ENCODE data around the gene RDH5. TPM values are rescaled to one million over a fixed set of nuclear protein-coding genes. Genes with fewer than 3 reads are reported as not detected.

Gene RDH5
- total and polyA plus RNA-seq, 2 experiments from 2014 or later, result 17.6 to 27.2 TPM

- Histone ChIP-seq H3K4me1 (ENCODE audit: insufficient read depth) (peaks cover 10% of the 10 kb centered on the region; the same call in 1 of the 2 replicates), H3F3A (ENCODE audit: insufficient read depth) (peaks cover 3% of the 10 kb centered on the region; the same call in 1 of the 2 replicates), H3K4me3 (peak overlapping the region; percentile 98), H3K79me2 (ENCODE audit: insufficient read depth) (peaks cover under 1% of the 10 kb centered on the region; the same call in 1 of the 2 replicates), H3K27me3 (replicated peaks; ENCODE audit: insufficient read depth) (no peaks in the 10 kb centered on the region), H3K9ac (peak overlapping the region; percentile 83), H3K4me2 (ENCODE audit: unreplicated experiment) (peak overlapping the region; percentile 100), H3K9me3 (ENCODE audit: low read depth) (no peaks in the 10 kb centered on the region), H4K20me1 (ENCODE audit: insufficient read depth) (no peaks in the 10 kb centered on the region), H3K36me3 (ENCODE audit: low read depth) (no peaks in the 10 kb centered on the region), H3K27ac (peak overlapping the region; percentile 56; the same call in 1 of the 2 replicates), H3K9me2 (ENCODE audit: insufficient read depth) (no peaks in the 10 kb centered on the region), H2AFZ (peak overlapping the region; percentile 100)
- 0 to 2% methylated on average over 4 of the region's 4 CpGs for WGBS, 2 experiments (ENCODE audit: low coverage in 1 of 2, low lambda C conversion rate in 2 of 2, missing lambda C conversion rate in 2 of 2)
- peak; percentile 34 for DNase-seq
- TF ChIP-seq EZH2phosphoT487 (IDR thresholded peaks at IDR 0.05; ENCODE audit: insufficient read depth, low read depth) (no peak), EZH2 (IDR thresholded peaks at IDR 0.05; ENCODE audit: insufficient read depth, poor library complexity, severe bottlenecking) (no peak)
- in situ Hi-C loops (cut with MboI), result no loop called here
These were observed 17.5 kb downstream of the RDH5 start for GRCh38 chr12:55737581-55738122.

- H3K27me3 ChIP-seq (replicated peaks; ENCODE audit: insufficient read depth), result no peaks in the 10 kb centered on the region
- 1% methylated on average over 14 of the region's 14 CpGs for WGBS, 2 experiments (ENCODE audit: low coverage in 1 of 2, low lambda C conversion rate in 2 of 2, missing lambda C conversion rate in 2 of 2)
- peaks cover 11% of the 10 kb centered on the region; the same call in 1 of the 2 replicates for H3K4me1 ChIP-seq (ENCODE audit: insufficient read depth)
- H3K27ac ChIP-seq, result peak overlapping the region; percentile 56
- H3K4me3 ChIP-seq, result peak overlapping the region; percentile 98
- H3F3A ChIP-seq (ENCODE audit: insufficient read depth), result peaks cover 3% of the 10 kb centered on the region; the same call in 1 of the 2 replicates
- H3K79me2 ChIP-seq (ENCODE audit: insufficient read depth), result no peaks in the 10 kb centered on the region
- no peaks in the 10 kb centered on the region for H3K9me2 ChIP-seq (ENCODE audit: insufficient read depth)
- H3K9ac ChIP-seq, result peak overlapping the region; percentile 83
- peak; percentile 78 for DNase-seq
- TF ChIP-seq EZH2phosphoT487 (IDR thresholded peaks at IDR 0.05; ENCODE audit: insufficient read depth, low read depth) (no peak), EZH2 (IDR thresholded peaks at IDR 0.05; ENCODE audit: insufficient read depth, poor library complexity, severe bottlenecking) (no peak)
- no peaks in the 10 kb centered on the region for H4K20me1 ChIP-seq (ENCODE audit: insufficient read depth)
- H3K36me3 ChIP-seq (ENCODE audit: low read depth), result no peaks in the 10 kb centered on the region
- in situ Hi-C loops (cut with MboI), result no loop called here
- H3K4me2 ChIP-seq (ENCODE audit: unreplicated experiment), result peak overlapping the region; percentile 100
- peak overlapping the region; percentile 100 for H2AFZ ChIP-seq
- H3K9me3 ChIP-seq (ENCODE audit: low read depth), result no peaks in the 10 kb centered on the region
These were observed 18.2 kb downstream of the RDH5 start for GRCh38 chr12:55738123-55739024.

- Histone ChIP-seq H3K27me3 (replicated peaks; ENCODE audit: insufficient read depth) (no peaks in the 10 kb centered on the region), H3F3A (ENCODE audit: insufficient read depth) (peaks cover 3% of the 10 kb centered on the region; the same call in 1 of the 2 replicates), H3K36me3 (ENCODE audit: low read depth) (no peaks in the 10 kb centered on the region), H3K9me3 (ENCODE audit: low read depth) (no peaks in the 10 kb centered on the region), H3K4me1 (ENCODE audit: insufficient read depth) (peaks cover 11% of the 10 kb centered on the region; the same call in 1 of the 2 replicates), H3K4me3 (no peak overlapping the region), H4K20me1 (ENCODE audit: insufficient read depth) (no peaks in the 10 kb centered on the region), H3K9me2 (ENCODE audit: insufficient read depth) (no peaks in the 10 kb centered on the region), H3K9ac (no peak overlapping the region), H3K4me2 (ENCODE audit: unreplicated experiment) (no peak overlapping the region), H3K27ac (no peak overlapping the region), H2AFZ (no peak overlapping the region), H3K79me2 (ENCODE audit: insufficient read depth) (no peaks in the 10 kb centered on the region)
- WGBS, 2 experiments (ENCODE audit: low coverage in 1 of 2, low lambda C conversion rate in 2 of 2, missing lambda C conversion rate in 2 of 2), result 71 to 76% methylated on average over 2 of the region's 2 CpGs
- TF ChIP-seq EZH2 (IDR thresholded peaks at IDR 0.05; ENCODE audit: insufficient read depth, poor library complexity, severe bottlenecking), result no peak
- TF ChIP-seq EZH2phosphoT487 (IDR thresholded peaks at IDR 0.05; ENCODE audit: insufficient read depth, low read depth), result no peak
- no peak for DNase-seq
- in situ Hi-C loops (cut with MboI), result no loop called here
These were observed 18.8 kb downstream of the RDH5 start for GRCh38 chr12:55739025-55739378.

DNA sequence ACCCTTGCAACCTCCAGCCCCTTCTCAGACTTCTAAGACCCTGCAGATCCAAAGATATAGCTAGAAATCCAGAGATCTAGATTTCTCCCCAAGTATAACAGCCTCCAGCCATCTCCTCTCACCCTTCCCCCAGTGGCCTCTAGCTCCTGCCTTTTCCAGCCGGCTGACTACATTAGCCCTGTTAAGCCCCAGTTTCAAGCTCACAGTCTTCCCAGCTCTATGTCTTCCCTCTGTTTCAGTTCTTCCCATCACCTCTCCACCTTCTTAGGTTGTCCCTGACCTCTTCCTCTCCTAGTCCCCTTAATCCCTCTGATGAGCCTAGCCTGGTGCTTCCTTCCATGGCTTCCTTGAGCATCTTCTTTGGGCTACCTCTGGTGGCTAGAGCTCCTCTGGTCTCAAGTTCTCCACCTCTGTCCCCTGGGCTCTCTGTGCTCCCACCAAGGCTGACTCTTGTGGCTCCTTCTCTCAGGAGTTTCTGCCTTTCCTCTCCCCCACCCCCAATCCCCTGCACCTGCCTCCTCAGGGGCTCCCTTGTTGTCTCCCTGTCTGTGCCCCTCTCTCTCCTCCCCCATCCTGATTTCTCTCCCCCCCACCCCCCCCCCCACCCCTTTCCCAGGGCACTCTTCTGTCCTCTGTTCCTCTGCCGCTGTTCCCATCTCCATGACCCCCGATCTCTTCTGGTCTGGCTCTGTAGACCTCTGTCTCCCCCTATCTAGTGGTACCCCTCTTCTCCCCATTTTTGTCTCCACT lies 21.9 kb downstream of the RDH5 start:
- no peaks in the 10 kb centered on the region for H3K9me2 ChIP-seq (ENCODE audit: insufficient read depth)

More for the DNA sequence above, 21.9 kb downstream of the RDH5 start:
- no peak overlapping the region; the same call in 1 of the 2 replicates for H3K27ac ChIP-seq
- peak overlapping the region; percentile 98 for H3K4me2 ChIP-seq (ENCODE audit: unreplicated experiment)
- no peaks in the 10 kb centered on the region for H4K20me1 ChIP-seq (ENCODE audit: insufficient read depth)
- 0 out of 2 replicates have a peak, but pooled peaks cover 3% of the 10 kb centered on the region for H3K79me2 ChIP-seq (ENCODE audit: insufficient read depth)
- peak overlapping the region; percentile 75 for H3K4me3 ChIP-seq
- H3K27me3 ChIP-seq (replicated peaks; ENCODE audit: insufficient read depth), result no peaks in the 10 kb centered on the region
- in situ Hi-C loops (cut with MboI), result no loop called here
- no peak for DNase-seq
- peaks cover 15% of the 10 kb centered on the region for H3F3A ChIP-seq (ENCODE audit: insufficient read depth)
- peak overlapping the region; percentile 70 for H3K9ac ChIP-seq
- H3K36me3 ChIP-seq (ENCODE audit: low read depth), result no peaks in the 10 kb centered on the region
- TF ChIP-seq EZH2 (IDR thresholded peaks at IDR 0.05; ENCODE audit: insufficient read depth, poor library complexity, severe bottlenecking), result no peak
- TF ChIP-seq EZH2phosphoT487 (IDR thresholded peaks at IDR 0.05; ENCODE audit: insufficient read depth, low read depth), result no peak
- peaks cover 35% of the 10 kb centered on the region for H3K4me1 ChIP-seq (ENCODE audit: insufficient read depth)
- no peaks in the 10 kb centered on the region for H3K9me3 ChIP-seq (ENCODE audit: low read depth)
- H2AFZ ChIP-seq, result peak overlapping the region; percentile 99
- 22 to 27% methylated on average over 3 of the region's 3 CpGs for WGBS, 2 experiments (ENCODE audit: low coverage in 1 of 2, low lambda C conversion rate in 2 of 2, missing lambda C conversion rate in 2 of 2)
